ENCODE results near the gene FARP1. TPM values are rescaled to one million over a fixed set of nuclear protein-coding genes. Genes with fewer than 3 reads are reported as not detected.

FARP1 gene
- total RNA-seq, 4 donors from 2014 or later, result 1.5 to 10.3 (median 6.4) TPM

DNA sequence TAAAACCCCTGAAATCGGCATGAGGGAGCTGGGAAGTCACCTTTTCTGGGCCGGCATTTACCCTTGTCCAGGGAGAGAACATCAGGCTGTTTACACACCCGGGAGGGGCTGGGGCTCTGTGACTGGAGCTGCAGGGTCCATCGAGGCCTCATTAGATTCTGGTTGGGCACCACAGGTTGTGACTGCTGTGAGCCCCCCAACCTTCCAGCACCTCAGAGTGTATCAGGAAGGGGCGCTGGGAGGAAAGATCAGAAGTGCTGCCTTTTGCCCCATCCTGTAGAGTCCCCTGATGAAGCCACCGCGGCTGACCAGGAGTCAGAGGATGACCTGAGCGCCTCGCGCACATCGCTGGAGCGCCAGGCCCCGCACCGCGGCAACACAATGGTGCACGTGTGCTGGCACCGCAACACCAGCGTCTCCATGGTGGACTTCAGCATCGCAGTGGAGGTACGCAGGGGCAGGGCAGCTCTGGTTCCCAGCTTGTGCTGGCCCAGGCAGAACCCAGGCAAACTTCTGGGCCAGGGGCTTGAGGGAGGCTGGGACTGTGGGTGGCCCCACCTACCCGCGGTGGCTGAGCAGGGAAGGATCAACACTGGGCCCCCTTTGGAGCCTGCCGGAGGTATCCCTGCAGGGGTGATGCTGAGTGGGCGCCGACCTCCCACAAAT is 297.6 kb downstream of the FARP1 start:
- Histone ChIP-seq H3K27ac (no peak overlapping the region), H3K27me3 (no peaks in the 10 kb centered on the region), H3K4me1 (peaks cover 0 to 13% (median 5%) of the 10 kb centered on the region in 3 donors), H3K9me3 (no peaks in the 10 kb centered on the region), H3K4me3 (no peak overlapping the region), H3K36me3 (peaks cover 0 to 14% (median 0%) of the 10 kb centered on the region in 3 donors)
- intact Hi-C loops (cut with DNase I), result no loop called here
- 72 to 87% methylated on average over 2 to 8 of the region's 25 CpGs for WGBS, 2 donors
- TF ChIP-seq, protein P1, sequence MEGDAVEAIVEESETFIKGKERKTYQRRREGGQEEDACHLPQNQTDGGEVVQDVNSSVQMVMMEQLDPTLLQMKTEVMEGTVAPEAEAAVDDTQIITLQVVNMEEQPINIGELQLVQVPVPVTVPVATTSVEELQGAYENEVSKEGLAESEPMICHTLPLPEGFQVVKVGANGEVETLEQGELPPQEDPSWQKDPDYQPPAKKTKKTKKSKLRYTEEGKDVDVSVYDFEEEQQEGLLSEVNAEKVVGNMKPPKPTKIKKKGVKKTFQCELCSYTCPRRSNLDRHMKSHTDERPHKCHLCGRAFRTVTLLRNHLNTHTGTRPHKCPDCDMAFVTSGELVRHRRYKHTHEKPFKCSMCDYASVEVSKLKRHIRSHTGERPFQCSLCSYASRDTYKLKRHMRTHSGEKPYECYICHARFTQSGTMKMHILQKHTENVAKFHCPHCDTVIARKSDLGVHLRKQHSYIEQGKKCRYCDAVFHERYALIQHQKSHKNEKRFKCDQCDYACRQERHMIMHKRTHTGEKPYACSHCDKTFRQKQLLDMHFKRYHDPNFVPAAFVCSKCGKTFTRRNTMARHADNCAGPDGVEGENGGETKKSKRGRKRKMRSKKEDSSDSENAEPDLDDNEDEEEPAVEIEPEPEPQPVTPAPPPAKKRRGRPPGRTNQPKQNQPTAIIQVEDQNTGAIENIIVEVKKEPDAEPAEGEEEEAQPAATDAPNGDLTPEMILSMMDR (IDR thresholded peaks at IDR 0.05), result no peak
- no peak for TF ChIP-seq POLR2A (IDR thresholded peaks at IDR 0.05)
- no peak for DNase-seq

DNA sequence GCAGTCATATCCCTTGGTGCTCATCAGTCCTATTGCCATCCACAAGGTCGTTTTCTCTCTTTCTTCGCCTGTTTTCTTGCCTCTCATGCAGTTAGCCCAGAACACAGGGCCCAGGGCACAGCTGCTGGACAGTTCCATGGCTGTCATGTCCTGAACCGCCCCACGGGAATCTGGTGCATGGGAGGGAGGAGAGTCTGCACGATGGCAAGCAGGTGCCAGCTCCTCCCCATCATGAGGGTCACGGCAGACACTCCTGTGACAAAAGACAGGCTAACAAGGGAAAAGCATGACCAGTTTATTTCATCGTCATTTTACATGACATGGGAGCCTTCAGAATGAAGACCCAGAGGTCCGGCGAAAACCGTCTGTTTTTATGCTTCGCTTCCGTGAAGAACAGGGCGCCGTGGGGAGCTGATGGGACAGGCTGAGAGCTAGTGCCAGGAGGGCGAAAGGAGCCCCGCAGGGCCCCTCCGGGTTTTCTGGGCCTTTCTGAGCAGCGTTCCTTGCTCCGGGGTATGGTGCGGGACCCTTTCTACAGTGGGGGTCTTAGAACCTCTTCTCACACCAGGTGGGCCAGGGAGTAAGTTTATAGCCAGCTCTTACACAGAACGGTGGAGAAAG is 298.3 kb downstream of the FARP1 start:
- Histone ChIP-seq H3K4me3 (no peak overlapping the region), H3K36me3 (peaks cover 0 to 17% (median 0%) of the 10 kb centered on the region in 3 donors), H3K9me3 (no peaks in the 10 kb centered on the region), H3K27ac (no peak overlapping the region), H3K4me1 (peaks cover 0 to 20% (median 10%) of the 10 kb centered on the region in 3 donors), H3K27me3 (no peaks in the 10 kb centered on the region)
- WGBS, 2 donors, result 84 to 88% methylated on average over 11 to 16 of the region's 21 CpGs
- DNase-seq, result no peak
- intact Hi-C loops (cut with DNase I), result no loop called here
- TF ChIP-seq, protein P1 (IDR thresholded peaks at IDR 0.05), result no peak
- no peak for TF ChIP-seq POLR2A (IDR thresholded peaks at IDR 0.05)

DNA sequence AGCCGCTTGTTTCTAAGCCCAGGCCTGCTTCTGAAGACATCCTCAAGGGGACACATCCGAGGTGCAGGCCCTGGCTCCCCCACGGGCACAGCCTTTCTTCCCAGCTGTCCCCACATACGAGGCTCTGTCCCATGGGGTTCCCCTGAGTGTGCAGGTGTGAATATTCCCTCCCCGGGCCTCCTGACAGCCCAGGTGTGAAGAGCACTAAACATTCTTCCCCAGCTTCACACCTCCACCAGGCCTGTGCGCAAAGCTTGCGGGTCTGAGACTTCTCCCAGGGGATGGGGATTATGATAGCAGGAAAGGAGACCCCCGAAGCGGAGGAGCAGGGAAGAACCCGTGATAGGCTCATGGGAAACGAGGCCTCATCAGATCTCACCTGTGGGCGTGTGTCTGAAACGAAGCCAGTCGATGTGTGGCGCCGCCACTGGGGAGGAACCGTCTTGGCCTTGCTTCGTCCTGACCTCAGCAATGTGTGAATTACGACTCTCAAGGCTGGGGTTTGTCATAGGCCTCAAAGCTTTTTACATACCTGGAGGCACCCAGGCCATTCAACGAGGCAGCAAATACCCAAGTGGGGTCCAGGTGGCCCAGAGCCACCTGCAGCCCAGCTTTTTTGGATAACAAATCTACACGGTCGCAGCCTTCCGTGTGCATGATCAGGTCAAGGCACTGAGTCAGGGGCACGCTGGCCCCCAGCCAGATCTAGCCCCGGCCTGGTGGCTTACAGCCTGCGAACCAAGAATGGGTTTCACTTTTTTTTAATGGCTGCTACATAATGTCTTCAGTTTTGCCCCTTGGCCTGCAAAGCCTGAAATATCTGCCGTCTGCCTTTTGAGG is 299.7 kb downstream of the FARP1 start:
- Histone ChIP-seq H3K27ac (no peak overlapping the region), H3K4me1 (peaks cover 0 to 21% (median 10%) of the 10 kb centered on the region in 3 donors)
- intact Hi-C loops (cut with DNase I), result no loop called here

DNA sequence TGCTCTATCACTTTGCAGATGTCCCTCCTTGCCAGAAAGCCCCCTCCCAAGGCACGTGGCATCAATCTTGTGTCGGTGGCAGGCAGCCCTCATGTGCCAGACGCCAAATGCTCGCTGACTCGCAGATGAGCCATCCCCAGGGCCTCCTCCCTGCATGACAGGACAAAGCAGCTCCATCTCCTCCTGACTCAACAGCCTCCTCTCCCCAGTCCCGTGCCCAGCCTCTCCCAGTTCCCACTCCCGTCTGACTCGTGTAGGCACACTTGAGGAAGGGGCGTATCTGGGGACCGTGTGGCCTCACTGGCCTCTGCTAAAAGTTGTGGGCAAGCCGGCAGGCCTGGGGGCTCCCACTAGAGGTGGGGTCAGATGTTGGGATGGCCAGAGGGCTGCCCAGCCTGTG is 300.4 kb downstream of the FARP1 start:
- Histone ChIP-seq H3K4me3 (no peak overlapping the region), H3K27me3 (no peaks in the 10 kb centered on the region), H3K27ac (no peak overlapping the region), H3K9me3 (no peaks in the 10 kb centered on the region), H3K36me3 (peaks cover 0 to 37% (median 0%) of the 10 kb centered on the region in 3 donors), H3K4me1 (peaks cover 0 to 23% (median 10%) of the 10 kb centered on the region in 3 donors)
- WGBS, 2 donors, result 19 to 20% methylated on average over 2 to 3 of the region's 11 CpGs
- TF ChIP-seq, protein P1 (IDR thresholded peaks at IDR 0.05), result no peak
- TF ChIP-seq POLR2A (IDR thresholded peaks at IDR 0.05), result no peak
- intact Hi-C loops (cut with DNase I), result no loop called here
- DNase-seq, result no peak

More for the DNA sequence above, 299.7 kb downstream of the FARP1 start:
- no peak for DNase-seq
- TF ChIP-seq, protein P1 (IDR thresholded peaks at IDR 0.05), result no peak
- no peak for TF ChIP-seq POLR2A (IDR thresholded peaks at IDR 0.05)
- Histone ChIP-seq H3K9me3 (no peaks in the 10 kb centered on the region), H3K27me3 (no peaks in the 10 kb centered on the region), H3K4me3 (no peak overlapping the region), H3K36me3 (peaks cover 0 to 31% (median 0%) of the 10 kb centered on the region in 3 donors)
- WGBS, 2 donors, result 81 to 87% methylated on average over 17 to 22 of the region's 27 CpGs
